HG03457 (cell line): ENCODE data around the gene RASGRP1.

Experiments used
- ATAC-seq: cut with Tn5 transposase; IDR thresholded peaks from one replicate; pipeline ENCODE4 v1.9.1; 2021; ENCODE audit warnings: moderate number of reproducible peaks; ENCODE audit not compliant: unreplicated experiment

The RASGRP1 gene

GRCh38 chr15:38538328-38539007, 26.1 kb downstream of the RASGRP1 start:
- ATAC-seq: no peak

DNA sequence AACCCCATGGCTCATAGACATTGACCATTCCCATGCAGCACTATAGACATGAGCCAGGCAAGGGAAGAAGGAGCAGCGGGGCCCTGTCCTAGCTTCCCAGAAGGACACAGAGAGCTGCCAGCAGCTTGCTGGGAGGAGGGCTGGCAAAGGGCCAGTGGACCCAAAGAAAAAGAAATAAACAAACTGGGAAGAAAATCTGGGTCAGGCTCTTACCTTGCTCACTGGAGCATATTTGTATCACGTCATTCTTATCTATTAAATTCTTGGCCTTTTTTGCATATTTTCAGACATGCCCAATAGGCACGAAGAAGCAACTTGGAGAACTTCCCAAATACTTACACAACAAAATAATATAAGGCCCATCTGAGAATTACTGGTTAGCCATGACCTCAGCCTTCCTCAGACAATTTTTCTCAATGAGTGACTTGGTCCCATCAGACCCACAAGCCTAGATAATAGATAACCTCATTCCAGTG, 28.4 kb downstream of the RASGRP1 start:
- ATAC-seq: no peak

DNA sequence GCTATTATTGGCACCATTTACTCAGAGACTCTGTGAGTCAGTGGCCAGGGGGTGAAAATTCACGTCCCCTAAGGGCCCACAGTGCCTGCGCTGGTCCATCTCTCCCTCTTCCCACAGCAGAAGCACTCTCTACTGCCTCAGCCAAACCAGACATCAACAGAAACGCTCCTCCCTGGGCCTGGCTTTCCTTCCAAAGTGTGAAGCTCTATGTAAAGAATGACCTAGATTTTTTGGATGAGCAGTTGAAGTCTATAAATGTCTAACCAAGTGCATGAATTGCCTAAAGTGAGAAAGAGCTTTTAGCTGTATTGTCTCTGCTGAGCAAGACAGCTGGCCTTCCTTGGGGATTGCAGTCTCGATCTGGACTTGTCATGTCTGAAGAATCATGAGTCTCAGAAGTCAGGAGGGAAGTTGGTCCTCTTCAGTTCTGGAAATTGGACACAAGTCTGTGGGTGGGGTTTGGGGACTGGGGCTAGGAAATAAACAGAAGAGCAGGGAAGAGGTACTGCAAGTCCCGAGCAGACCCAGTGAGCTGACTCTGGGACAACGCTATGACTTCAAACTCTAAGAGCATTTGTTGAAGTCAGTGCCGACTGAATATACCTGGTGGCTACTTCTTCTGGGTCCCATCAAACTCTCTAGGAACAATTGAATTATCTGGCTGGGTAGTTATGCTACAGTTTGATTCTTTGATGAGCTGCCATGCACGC, 29.0 kb downstream of the RASGRP1 start:
- ATAC-seq: no peak

DNA sequence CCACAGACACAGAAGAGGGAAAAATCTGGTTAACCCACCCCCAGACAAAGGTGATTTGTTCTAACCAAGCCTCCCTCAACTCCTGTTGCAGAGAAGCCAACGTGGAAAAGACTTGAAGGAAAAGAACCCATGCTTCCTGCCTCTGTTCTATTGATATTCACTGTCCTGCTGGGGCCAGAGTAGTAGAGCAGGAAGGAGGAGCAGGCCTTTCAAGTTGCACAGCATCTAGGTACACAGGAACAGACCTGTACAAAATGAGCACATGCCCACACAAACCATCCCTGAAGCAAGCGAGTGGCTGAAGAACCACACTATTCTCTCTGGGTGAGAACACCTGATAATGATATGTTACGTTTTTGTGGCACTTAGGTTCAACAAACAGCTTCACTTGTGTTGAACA, 29.9 kb downstream of the RASGRP1 start:
- ATAC-seq: no peak

DNA sequence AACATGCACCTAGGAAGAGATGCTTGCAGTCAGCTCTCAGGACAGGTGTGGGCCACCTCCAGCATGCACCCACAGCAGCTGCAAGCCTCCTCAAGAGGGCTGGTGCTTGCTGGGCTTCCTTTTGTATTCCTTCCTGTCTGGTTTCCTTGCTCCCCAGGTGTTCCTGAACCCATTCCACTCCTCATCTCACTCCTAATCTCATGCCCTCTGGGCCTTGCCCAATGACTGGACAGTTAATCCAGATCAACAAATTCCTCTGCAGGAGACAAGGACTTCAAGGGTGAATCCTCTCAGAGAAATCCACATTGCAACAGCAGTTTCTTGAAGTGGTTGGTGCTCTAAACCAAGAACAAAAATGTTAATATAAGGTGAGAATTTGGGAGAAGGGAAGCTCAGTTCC, 30.7 kb downstream of the RASGRP1 start:
- no peak for ATAC-seq

- ATAC-seq: no peak
Observed at GRCh38 chr15:38533416-38533915, 31.1 kb downstream of the RASGRP1 start.

- ATAC-seq: no peak
Observed at GRCh38 chr15:38532728-38533127, 31.9 kb downstream of the RASGRP1 start.

GRCh38 chr15:38531509-38531908, 33.1 kb downstream of the RASGRP1 start:
- no peak for ATAC-seq

DNA sequence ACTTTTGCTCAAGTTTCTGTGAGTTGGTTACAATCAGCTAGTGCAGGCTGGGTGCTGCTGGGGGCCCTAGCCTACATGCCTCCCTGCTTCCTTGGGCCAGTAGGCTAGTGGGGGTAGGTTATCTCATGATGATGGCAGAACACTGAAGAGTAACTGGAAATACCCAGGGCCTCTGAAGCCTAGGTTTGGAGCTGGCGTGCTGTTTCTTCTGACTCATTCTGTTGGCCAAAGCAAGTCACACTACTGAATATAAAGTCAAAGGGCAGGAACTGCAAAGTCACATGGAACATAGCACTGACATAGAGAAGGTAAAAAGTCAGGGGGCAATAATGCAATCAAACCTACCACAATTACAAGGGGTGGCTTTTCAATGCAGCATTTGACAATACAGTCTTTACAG, 34.5 kb downstream of the RASGRP1 start:
- ATAC-seq: no peak

DNA sequence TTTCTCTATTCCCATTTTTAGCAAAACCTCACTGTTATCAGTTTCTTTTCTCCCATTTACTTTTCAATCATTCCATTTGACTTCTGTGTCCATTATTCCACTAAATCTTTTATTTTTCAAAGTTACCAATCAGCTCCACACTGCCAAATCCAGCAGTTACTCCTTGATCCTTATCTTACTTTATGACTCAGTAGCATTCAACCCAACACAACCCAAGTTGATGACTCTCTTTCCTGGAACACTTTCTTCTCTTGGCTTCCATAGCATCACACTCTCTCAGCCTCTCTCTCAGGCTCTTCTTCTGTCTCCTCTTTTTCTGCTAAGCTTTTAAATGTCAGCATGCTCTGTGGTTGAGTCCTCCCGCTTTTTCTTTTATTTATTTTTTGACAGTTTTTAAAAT, 36.3 kb downstream of the RASGRP1 start:
- ATAC-seq: no peak

GRCh38 chr15:38526158-38526557, 38.5 kb downstream of the RASGRP1 start:
- ATAC-seq: no peak

DNA sequence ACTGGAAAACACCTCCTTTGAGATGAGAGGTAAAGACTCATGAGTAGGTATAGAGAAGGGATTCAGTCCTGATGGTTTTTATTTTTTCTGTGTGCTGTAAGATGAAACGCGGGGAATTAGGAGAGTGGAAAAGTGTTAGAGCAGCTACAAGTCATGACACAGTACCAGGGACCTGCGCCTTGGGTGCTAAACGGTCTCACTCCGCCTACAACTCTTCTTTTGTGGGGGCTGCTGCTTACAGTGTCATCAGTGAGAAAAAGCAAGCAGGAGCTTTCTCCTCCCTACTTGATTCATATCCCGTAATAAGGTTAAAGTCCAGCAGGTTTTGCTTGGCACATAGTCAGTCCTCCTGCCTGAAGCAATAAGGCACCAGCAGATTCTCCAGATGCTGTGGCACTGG, 39.1 kb downstream of the RASGRP1 start:
- ATAC-seq: no peak

DNA sequence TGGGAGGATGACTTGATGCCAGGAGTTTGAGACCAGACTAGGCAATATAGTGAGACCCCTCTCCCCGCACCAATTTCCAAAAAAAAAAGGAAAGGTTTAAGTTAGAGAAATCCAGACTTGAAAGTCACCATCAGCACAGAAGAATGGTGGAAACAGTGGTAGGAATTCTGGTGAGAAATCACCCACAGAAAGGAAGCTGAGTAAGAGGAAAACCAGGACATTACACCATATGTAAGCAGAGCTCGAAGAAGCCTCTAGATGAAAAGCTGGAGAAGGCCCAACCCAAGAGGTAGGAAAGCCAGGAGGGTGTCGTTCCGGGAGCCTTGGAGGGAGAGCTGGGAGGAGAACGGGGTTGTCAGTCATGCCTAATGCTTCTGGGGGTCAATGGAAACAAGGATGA, 40.5 kb downstream of the RASGRP1 start:
- no peak for ATAC-seq

DNA sequence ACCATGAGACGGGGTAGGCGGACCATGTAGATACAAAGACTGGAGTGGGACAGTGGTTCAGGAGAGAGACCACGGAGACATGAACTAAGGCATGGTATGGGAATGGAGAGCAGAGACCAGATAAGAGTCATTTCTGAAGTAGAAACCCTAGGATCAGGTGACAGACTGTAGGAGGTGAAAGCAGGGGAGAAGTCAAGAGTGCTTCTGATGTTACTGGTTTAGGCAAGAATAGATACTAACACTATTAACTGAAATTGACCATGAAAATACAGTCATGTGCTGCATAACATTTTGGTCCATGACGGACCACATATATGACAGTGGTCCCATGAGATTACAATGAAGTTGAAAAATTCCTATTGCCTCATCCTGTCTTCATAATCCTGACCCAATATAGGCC, 41.7 kb downstream of the RASGRP1 start:
- ATAC-seq: no peak

DNA sequence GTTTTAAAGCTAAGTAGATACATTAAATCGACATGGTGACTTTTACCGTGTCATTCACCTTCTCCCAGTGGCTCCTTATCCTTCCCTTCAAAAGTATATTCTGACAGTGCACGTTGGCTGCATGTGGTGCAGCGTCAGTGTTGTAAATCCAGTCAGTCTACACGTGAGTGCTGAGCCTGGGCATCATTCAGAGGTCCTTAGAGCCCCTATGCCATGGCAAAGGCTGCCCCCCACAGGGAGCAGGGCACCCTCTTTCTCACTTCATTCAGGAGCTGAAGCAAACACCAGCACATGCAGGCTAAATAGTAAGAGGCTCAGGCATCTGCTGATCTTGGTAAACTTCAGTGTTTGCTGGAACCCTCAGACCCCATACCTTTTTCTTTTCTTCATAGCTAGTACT, 43.3 kb downstream of the RASGRP1 start:
- no peak for ATAC-seq

DNA sequence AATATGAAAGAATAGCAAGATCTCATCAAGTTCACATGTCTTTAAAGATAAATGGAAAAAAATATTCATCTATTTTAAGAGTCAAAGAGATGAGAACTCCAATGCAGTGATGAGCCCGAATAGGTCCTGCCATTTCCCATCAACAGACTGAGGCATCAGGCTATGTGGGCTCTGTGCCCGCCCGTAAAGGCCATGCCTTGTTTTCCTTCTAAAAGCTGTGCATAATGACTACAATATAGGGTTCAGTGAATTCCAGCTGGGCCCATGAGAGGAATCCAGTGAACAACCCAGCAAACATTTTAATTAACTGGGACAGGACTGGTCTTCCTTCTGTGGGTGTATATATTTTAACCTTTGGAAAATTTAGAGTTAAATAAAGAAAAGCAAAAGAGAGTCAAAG, 44.6 kb downstream of the RASGRP1 start:
- ATAC-seq: no peak

DNA sequence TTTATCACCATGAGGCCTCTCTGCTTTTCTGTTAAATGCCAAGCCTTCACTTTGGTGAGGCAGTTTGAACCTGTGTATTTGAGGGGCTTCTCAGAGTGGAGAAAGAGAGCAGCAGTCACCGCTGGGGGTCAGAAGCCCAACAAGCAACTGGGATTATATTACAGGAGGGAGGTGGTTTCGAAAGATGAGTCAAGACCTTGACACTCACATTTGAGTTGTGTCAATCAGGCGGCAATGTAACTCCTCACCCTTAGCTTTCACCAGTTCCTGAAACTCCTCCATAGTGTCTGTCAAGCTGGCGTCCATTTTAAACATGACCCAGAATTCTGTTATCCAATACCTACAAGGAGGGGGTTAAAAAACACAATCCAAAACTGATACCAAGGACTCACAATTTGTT, 46.5 kb downstream of the RASGRP1 start:
- no peak for ATAC-seq

DNA sequence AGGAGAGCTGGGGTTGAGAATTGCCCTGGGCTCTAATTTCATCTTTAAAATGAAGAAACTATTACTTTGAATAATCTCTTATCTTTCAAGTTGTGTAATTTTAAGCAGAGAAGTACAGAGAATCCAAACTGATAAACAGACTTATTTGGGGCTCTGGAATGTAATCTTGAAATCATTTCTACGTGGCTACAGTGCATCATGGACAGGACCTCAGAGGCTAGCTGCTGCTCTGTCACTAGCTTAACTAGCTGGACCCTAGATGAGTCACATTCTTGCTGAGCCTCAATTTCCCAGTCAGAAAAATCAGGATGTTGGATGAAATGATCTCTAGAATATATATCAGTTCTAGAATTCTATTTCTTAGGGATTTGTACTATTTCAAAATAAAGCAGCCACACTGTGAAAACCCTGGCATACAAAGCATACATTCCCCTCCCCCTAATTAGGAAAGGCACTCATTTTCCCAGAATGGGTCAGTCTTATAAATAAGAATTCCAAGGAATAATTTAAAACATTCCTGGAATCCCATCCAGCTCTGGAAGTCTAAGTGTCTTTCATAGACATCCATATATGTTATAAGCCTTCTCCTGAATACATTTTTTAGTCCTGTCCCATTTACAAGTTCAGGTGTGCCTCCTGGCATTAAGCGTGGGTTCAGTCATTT, 47.2 kb downstream of the RASGRP1 start:
- no peak for ATAC-seq

GRCh38 chr15:38516626-38517025, 48.0 kb downstream of the RASGRP1 start:
- ATAC-seq: no peak

DNA sequence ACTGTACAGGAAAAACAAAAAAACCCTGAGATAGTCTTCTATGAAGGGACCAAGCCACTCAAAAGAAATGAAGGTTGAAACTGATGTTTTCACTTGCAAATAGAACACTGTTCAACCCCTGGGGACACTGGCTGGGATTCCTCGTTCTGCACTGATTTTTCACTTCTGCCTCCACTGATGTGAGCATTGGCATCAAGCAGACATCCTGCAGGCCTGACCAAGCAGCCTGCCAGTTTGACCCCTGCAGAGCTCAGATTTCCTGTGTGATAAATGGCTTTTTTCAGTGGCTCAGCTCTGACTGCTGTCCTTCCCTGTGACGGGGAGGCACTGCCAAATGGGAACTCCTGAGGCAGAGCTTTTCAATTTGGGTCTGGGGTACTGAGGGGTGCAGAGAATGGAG, 50.0 kb downstream of the RASGRP1 start:
- ATAC-seq: no peak

GRCh38 chr15:38512901-38513300, 51.7 kb downstream of the RASGRP1 start:
- no peak for ATAC-seq

GRCh38 chr15:38509152-38509551, 55.5 kb downstream of the RASGRP1 start:
- no peak for ATAC-seq
